Common myeloid progenitor, CD34-positive (primary cell): ENCODE measurements around the gene TMEM123.

ENCODE experiments used
- CTCF ChIA-PET: fragments of 350-600 bp; sonication (Branson Sonifier 250); formaldehyde crosslinking; loops from one replicate; lab custom pipeline; 2021; ENCODE audit warnings: antibody characterized with exemption; lab: Charles Lee
- POLR2A ChIA-PET: fragments of 350-600 bp; sonication (Branson Sonifier 250); formaldehyde crosslinking; loops from one replicate; lab custom pipeline; 2021; ENCODE audit warnings: antibody characterized with exemption; lab: Charles Lee
- DNase-seq, 3 donors: peaks; one replicate each; pipeline versions ENCODE4 v3.0.0 to v3.0.0-alpha.2; 2013
- H3K27ac ChIP-seq, 2 experiments: 1 replicate in 1 of 2; 2 replicates in 1 of 2; pipeline ENCODE4 v1.7.0; 2013; ENCODE audit warnings: inconsistent platforms in 2 of 2, low read length in 2 of 2, mild to moderate bottlenecking in 2 of 2, low read depth in 1 of 2, moderate library complexity in 1 of 2; ENCODE audit not compliant: severe bottlenecking in 2 of 2, insufficient read depth in 1 of 2, poor library complexity in 1 of 2
- H3K27me3 ChIP-seq, 5 experiments: replicated peaks in 2 of 5; 1 replicate in 3 of 5; 2 replicates in 2 of 5; pipeline versions ENCODE4 v1.6.1 to v1.7.0; 2013; ENCODE audit warnings: low read length in 4 of 5, mild to moderate bottlenecking in 2 of 5, moderate library complexity in 2 of 5, inconsistent platforms in 1 of 5; ENCODE audit not compliant: insufficient read depth in 5 of 5, control insufficient read depth in 4 of 5
- H3K36me3 ChIP-seq, 4 experiments: 1 replicate in 2 of 4; 2 replicates in 2 of 4; pipeline versions ENCODE4 v1.6.1 to v1.7.0; 2013; ENCODE audit warnings: low read length in 3 of 4, control low read depth in 1 of 4, mild to moderate bottlenecking in 1 of 4; ENCODE audit not compliant: control insufficient read depth in 4 of 4, insufficient read depth in 4 of 4
- H3K4me1 ChIP-seq, 4 experiments: 1 replicate in 3 of 4; 2 replicates in 1 of 4; pipeline versions ENCODE4 v1.6.1 to v1.7.1; 2013; ENCODE audit warnings: low read length in 3 of 4, mild to moderate bottlenecking in 3 of 4, control low read depth in 1 of 4, inconsistent platforms in 1 of 4, moderate library complexity in 1 of 4; ENCODE audit not compliant: control insufficient read depth in 4 of 4, insufficient read depth in 4 of 4; ENCODE audit errors: control extremely low read depth in 1 of 4
- H3K4me3 ChIP-seq, 7 experiments: 1 replicate in 4 of 7; 2 replicates in 3 of 7; pipeline versions ENCODE4 v1.5.1 to v1.7.0; 2013; ENCODE audit warnings: mild to moderate bottlenecking in 7 of 7, low read length in 6 of 7, moderate library complexity in 6 of 7, inconsistent platforms in 2 of 7, low read depth in 2 of 7, control low read depth in 1 of 7; ENCODE audit not compliant: insufficient read depth in 4 of 7, control insufficient read depth in 1 of 7; ENCODE audit errors: extremely low read depth in 1 of 7
- H3K9me3 ChIP-seq, 5 experiments: 1 replicate in 4 of 5; 2 replicates in 1 of 5; pipeline versions ENCODE4 v1.6.1 to v1.7.1; 2013; ENCODE audit warnings: low read length in 4 of 5, mild to moderate bottlenecking in 2 of 5, inconsistent platforms in 1 of 5, low read depth in 1 of 5, moderate library complexity in 1 of 5; ENCODE audit not compliant: control insufficient read depth in 4 of 5, insufficient read depth in 2 of 5; ENCODE audit errors: control extremely low read depth in 1 of 5
- WGBS: methylation state at CpG from one replicate; pipeline ENCODE4 v1.1.5; 2013; ENCODE audit not compliant: insufficient coverage; 5-methylcytosine and 5-hydroxymethylcytosine counted together

Gene TMEM123

GRCh38 chr11:102396708-102397563 is 55.6 kb downstream of the TMEM123 start:
- H3K9me3 ChIP-seq, result no peaks in the 10 kb centered on the region
- CTCF ChIA-PET, result interaction anchor here (0.9 to 7.5 kb wide), 7 partner anchors 9 to 99 kb away, joined by 3 to 55 read pairs (median 5); no protein-coding TSS in a partner anchor
- H3K36me3 ChIP-seq, result peaks cover 27 to 64% (median 47%) of the 10 kb centered on the region in 4 experiments
- H3K27ac ChIP-seq, result no peak overlapping the region
- H3K4me3 ChIP-seq, result no peak overlapping the region
- DNase-seq, result no peak
- POLR2A ChIA-PET, result no interaction called here
- no peaks in the 10 kb centered on the region for H3K4me1 ChIP-seq
- 100% methylated on average over 1 of the region's 4 CpGs for WGBS
- H3K27me3 ChIP-seq, result no peaks in the 10 kb centered on the region

GRCh38 chr11:102395720-102396393 is 56.7 kb downstream of the TMEM123 start:
- ChIA-PET POLR2A (no interaction called here), CTCF (interaction anchor here (1.1 to 7.5 kb wide), 4 partner anchors 13 to 56 kb away, joined by 3 to 55 read pairs (median 5); no protein-coding TSS in a partner anchor)
- DNase-seq, result no peak
- no peaks in the 10 kb centered on the region for H3K9me3 ChIP-seq
- no peaks in the 10 kb centered on the region for H3K27me3 ChIP-seq
- no peaks in the 10 kb centered on the region for H3K4me1 ChIP-seq
- no peak overlapping the region for H3K4me3 ChIP-seq
- H3K36me3 ChIP-seq, result peaks cover 25 to 59% (median 42%) of the 10 kb centered on the region in 4 experiments
- no peak overlapping the region for H3K27ac ChIP-seq
- WGBS, result 100% methylated on average over 3 of the region's 6 CpGs

GRCh38 chr11:102393272-102393730 is 59.3 kb downstream of the TMEM123 start:
- no peak for DNase-seq
- 90% methylated on average over 2 of the region's 2 CpGs for WGBS
- Histone ChIP-seq H3K9me3 (peaks cover 0 to 4% (median 0%) of the 10 kb centered on the region in 5 experiments), H3K27ac (no peak overlapping the region), H3K27me3 (no peaks in the 10 kb centered on the region), H3K4me1 (no peaks in the 10 kb centered on the region), H3K36me3 (peaks cover 27 to 49% (median 35%) of the 10 kb centered on the region in 4 experiments), H3K4me3 (no peak overlapping the region)
- ChIA-PET CTCF (interaction anchor here (0.8 to 7.5 kb wide), 15 partner anchors 8 to 219 kb away, joined by 3 to 55 read pairs (median 6); no protein-coding TSS in a partner anchor), POLR2A (no interaction called here)

GRCh38 chr11:102391549-102392237 is 60.9 kb downstream of the TMEM123 start:
- Histone ChIP-seq H3K4me3 (no peak overlapping the region), H3K4me1 (no peaks in the 10 kb centered on the region), H3K9me3 (peaks cover 0 to 5% (median 0%) of the 10 kb centered on the region in 5 experiments), H3K36me3 (peaks cover 20 to 42% (median 26%) of the 10 kb centered on the region in 4 experiments), H3K27ac (no peak overlapping the region), H3K27me3 (no peaks in the 10 kb centered on the region)
- POLR2A ChIA-PET, result no interaction called here
- CTCF ChIA-PET, result interaction anchor here (0.7 to 7.5 kb wide), 18 partner anchors 10 to 224 kb away, joined by 3 to 55 read pairs (median 9); no protein-coding TSS in a partner anchor
- 100% methylated on average over 2 of the region's 4 CpGs for WGBS
- no peak for DNase-seq

- H3K27ac ChIP-seq, result no peak overlapping the region
- ChIA-PET POLR2A (no interaction called here), CTCF (interaction anchor here (0.7 to 7.5 kb wide), 34 partner anchors 9 to 225 kb away, joined by 3 to 55 read pairs (median 5); partner anchors contain the start of gene TMEM123)
- no peak overlapping the region for H3K4me3 ChIP-seq
- H3K27me3 ChIP-seq, result no peaks in the 10 kb centered on the region
- peaks cover 18 to 40% (median 24%) of the 10 kb centered on the region in 4 experiments for H3K36me3 ChIP-seq
- H3K9me3 ChIP-seq, result peaks cover 0 to 5% (median 0%) of the 10 kb centered on the region in 5 experiments
- WGBS, result 64% methylated on average over 12 of the region's 12 CpGs
- peak; percentile 44 to 61 (median 52) for DNase-seq
- peaks cover 0 to 4% (median 3%) of the 10 kb centered on the region in 4 experiments for H3K4me1 ChIP-seq
These were observed 61.7 kb downstream of the TMEM123 start for GRCh38 chr11:102390667-102391465.

- Histone ChIP-seq H3K4me1 (peaks cover 6 to 19% (median 9%) of the 10 kb centered on the region in 4 experiments), H3K27me3 (no peaks in the 10 kb centered on the region), H3K36me3 (peaks cover 13 to 36% (median 18%) of the 10 kb centered on the region in 4 experiments), H3K27ac (no peak overlapping the region), H3K4me3 (no peak overlapping the region), H3K9me3 (peaks cover 0 to 5% (median 0%) of the 10 kb centered on the region in 5 experiments)
- DNase-seq, result no peak
- CTCF ChIA-PET, result interaction anchor here (1.4 to 7.5 kb wide), 8 partner anchors 7 to 225 kb away, joined by 4 to 55 read pairs (median 10); partner anchors contain the start of gene TMEM123
- POLR2A ChIA-PET, result no interaction called here
- 100% methylated on average over 4 of the region's 4 CpGs for WGBS
These were observed 63.3 kb downstream of the TMEM123 start for GRCh38 chr11:102389253-102389652.
